Middle frontal gyrus (tissue), 1 donor: Measurements from ENCODE around the gene MESP2.

Experiments used
- DNase-seq: peaks from one replicate; pipeline ENCODE4 v3.0.0-alpha.2; 2015; ENCODE audit warnings: low spot score; ENCODE audit errors: extremely low spot score

MESP2 gene

DNA sequence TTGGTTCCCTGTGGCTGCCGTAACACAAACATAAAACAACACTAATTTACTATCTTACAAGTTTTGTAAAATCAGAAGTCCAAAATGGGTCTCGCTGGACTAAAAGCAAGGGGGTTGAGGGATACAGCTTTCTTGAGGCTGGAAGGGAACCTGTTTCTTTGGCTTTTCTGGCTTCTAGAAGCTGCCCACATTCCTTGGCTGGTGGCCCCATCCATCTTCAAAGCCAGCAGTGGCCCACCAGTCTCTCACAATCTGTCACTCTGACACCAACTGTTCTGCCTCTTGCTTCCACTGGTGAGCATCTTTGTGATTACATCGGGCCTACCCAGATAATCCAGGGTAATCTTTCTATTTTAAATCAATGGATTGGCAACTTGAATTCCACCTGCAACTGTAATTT, 39.6 kb downstream of the MESP2 start:
- no peak for DNase-seq

DNA sequence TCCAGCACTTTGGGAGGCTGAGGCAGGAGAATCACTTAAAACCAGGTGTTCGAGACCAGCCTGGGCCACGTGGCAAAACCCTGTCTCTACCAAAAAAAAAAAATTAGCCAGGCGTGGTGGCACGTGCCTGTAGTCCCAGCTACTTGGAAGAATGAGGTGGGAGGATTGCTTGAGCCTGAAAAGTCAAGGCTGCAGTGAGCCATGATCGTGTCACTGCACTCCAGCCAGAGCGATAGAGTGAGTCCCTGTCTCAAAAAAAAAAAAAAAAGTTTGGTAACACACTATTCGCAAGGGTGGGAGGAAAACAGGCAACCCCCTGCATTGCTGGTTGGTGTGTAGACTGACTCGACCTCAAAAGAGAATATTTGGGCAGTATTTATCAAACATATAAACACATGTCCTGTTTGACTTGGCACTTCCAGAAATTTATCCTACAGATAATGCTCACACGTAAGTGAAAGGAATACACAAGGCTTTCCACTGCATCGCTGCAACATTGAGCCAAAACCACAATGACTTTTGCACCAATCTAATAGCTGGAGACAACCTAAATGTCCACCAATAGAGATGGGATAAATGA, 41.7 kb downstream of the MESP2 start:
- DNase-seq: no peak

DNA sequence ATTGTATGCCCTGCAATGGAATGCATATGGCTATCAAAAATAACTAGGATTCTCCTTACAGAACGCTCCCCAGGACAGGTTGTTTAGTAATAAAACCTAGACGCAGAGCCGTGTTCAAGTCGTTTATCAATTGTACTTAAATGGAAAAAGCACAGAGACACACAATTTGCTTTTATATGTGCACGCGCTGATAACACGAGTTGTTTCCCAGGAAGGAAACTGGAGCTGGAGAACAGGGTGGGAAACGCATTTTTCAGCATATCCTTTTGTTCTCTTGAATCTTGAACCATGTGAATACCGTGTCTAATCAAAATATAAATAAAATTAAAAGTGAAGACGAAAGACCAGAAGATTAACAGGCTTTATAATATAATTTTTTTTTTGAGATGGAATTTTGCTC, 42.2 kb downstream of the MESP2 start:
- DNase-seq: no peak

DNA sequence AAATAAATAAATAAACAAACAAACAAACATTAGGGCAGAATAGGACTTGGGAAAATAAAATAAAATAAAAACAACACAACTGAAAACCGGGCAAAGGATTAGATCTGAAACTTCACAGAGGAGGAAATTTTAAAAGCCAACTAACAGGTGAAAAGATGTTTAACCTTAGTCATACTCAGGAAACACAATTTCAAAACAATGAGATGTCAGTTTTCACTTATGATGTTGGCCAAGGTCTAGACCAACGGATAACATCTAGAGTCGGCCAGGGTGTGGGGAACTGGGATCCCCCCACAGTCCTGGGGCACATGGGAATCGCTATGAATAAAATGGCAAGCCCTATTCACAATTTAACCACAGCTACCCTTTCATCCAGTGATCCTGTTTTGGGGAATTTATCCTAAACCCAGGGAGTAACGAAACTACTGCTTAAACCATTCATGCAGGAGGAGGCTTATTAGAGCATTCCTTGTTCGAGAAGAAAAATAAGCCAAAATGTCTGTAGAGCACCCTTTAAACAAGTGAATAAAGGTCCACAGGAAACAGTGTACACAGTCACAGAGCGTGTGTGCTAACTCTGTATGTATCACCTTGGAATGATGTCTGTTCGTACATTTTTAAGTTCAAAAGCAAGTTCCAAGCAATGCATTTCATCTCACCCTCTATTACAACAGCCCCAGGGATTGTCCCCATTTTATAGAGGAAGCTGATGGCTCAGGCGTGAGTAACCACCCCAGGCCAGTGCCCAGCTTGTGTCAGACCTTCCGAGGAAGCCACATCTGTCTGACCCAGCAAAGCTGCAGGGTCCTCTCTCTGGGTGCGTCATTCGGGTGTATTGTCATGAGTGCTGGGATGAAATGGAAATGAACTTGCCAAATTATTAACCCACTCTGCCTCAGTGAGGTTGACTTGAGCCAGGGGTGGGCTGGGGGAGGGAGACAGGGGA, 44.8 kb downstream of the MESP2 start:
- no peak for DNase-seq

DNA sequence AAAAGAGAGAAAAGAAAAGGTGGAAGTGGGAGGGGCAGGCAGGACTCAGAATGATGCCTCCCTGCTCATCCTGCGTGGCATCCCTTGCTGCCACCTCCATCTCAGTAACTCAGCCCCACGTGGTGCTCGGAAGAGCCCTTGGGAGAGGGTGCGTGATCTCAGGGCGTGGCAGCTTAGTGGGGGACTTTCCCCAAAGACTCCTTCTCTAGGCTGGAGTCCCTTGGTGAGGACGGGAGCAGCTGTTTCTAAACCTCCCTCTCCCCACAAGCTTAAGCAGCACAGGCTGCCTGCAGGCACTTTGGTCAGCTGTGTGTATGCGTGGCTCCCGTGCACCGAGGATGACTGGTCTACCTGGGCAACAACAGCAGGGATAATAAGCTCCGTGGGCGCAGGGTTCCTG, 45.9 kb downstream of the MESP2 start:
- DNase-seq: no peak

DNA sequence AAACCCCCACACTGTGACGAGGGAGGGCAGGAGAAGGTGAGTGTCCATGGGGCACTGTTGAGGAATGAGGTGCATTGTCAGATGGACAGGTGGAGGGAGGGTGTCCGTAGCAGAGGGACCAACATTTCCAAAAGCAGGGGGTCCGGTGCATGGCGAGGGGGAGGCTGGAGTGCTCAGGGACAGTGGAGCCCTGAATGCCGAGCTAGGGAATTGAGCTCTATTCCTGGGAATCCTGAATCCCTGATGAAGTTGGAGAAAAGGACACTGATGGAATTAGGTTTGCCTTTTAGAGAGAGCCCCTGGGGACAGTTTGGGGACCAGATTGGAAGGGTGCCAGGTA, 46.4 kb downstream of the MESP2 start:
- DNase-seq: no peak

DNA sequence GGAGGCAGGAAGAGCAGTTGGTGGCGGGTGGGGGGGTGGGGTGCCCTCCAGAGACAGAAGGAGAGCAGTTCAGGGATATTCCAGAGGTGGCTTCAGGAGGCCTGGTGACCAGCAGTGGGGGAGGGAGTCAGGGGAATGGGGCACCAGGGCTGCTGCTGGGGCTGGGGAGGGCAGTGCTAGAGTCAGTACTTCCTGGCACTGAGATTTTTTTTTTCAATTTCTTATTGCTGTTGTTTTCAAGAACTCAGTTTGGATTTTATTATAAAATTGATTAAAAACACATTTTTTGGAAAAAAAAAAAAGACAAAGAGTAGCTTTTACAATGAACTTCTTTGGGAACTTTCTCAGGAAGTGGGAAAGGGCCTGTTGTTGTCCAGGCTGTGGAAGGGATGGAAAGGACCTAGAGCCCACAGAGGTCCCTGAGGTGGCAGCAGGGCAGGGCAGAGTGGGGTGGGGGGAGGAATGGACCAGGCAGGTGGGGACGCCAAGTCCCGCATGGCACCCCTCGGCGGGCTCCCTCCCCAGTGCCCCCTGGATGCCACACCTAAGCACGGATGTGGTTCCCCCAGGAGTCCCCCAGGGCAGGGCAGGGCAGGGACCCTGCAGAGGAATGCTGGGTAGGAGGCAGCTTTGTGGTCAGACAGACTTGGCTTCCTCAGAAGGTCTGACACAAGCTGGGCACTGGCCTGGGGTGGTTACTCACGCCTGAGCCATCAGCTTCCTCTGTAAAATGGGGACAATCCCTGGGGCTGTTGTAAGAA, 47.0 kb downstream of the MESP2 start:
- DNase-seq: no peak

DNA sequence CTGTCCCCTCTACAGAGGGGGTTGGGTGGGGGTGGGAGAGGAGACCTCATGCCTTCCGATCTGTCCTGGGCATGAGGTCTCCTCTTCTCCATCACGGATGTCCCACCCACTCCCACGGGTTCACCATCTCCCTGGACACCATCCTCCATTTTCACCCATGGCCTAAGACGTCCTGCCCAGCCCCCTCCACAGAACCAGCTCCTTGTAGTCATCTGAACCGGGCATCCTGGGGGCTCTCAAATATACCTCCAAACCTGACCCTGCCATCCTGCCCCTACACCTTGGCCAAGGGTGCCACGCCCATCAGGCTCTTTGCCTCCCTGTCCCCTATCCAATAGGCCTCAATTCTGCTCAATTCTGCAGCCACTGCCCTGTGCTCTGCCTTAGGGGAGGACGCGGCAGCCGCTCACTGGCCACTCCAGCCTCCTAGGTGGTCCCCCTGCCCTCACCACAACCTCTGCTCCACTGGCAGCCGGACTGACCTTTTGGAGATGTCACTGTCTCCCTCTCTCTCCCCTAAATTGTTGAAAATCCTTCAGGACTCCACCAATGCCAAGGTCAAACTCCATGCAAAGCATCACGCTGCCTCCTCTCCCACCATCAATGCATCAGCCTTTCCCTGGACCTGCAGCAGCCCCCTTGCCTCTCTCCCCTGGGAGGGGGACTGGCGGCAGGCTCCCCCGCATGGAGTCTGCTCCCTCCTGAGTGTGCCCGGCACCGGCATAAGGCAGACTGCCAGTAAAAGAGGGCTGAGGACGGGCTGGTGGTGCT, 47.9 kb downstream of the MESP2 start:
- no peak for DNase-seq

DNA sequence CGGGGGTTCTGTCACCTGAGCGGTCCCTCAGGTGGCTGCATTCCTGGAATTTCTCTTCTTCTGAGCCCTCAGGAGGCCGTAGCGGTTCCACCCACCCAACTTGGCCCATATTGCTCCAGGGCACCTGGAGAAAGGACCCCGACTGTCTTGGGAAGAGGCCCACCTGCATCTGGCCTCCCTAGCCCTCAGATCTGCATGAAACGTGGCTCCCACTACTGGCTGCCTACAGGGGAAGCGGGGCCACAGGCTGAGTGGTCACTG, 48.4 kb downstream of the MESP2 start:
- DNase-seq: no peak

DNA sequence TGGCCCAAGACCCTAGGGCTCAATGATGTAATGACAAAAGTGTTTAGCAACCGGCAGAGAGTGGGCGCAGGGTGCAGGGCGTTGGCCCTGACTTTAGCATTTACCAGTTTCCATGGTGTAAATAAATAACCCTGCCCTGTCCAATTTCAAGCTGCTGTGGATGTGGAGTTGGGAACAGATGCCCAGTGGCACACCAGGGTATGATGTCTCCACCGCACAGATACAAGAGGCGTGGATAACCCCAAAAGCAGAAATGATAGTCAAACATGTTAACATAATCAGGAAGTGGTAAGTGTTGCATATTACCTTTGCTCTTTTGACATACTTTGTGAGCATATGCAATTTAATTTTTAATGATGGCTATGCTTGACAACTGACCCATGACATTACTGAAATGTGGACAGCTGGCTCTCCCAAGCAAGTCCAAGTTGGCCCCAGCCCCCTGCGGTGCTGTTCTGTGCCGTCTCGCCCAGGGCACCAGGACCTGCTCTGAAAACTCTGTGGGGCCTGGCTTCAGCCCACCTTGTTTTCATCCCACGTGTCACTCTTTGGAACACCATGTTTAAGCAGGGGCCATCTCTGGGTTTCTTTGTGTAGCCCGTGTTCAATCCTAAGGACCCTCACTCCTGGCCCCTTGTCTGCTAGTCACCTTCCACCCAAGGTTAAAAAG, 49.3 kb downstream of the MESP2 start:
- no peak for DNase-seq

DNA sequence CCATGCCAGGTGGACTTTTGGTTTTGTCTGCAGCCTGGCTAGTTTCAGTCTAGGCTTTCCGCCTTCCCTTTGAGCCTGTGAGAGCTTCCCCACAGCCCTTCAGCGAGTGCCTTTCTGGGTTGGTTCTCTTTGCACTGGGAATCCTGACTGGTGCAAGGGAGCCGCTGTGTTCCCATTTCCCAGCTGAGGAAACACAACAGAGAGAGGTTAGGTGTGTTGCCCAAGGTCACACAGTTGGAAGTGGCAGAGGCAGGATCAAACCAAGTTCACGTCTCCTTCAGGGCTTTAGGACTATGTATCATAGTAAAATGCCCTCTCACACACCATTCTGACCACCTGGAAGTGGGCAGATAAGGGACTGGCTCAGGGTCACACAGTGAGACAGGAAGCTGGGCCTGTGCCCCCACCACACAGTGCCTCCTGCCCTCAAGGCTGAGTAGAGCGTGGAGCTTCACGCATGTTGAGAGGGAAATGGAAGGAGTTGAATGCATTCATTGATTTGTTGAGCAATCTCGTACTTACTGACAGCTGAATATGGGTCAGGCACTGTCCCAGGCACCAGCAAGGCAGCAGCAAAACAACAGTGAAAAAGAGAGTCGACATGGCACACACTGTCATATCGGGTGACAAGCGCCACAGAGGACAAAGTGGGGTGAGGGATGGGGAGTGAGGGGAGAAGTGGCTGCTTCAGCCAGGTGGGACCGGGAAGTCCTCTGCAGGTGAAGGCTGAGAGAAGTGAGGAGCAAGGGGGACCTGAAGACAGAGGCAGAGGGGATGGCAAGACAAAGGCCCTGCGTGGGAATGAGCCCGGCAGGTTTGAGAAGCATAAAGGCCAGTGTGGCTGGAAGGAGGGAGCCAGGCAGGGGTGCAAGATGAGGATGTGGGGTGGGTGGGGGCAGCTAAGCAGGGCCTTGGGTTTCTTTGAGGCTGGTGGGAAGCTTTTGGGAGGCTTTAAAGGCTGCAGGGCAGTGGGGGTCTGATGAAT, 50.8 kb downstream of the MESP2 start:
- DNase-seq: no peak

DNA sequence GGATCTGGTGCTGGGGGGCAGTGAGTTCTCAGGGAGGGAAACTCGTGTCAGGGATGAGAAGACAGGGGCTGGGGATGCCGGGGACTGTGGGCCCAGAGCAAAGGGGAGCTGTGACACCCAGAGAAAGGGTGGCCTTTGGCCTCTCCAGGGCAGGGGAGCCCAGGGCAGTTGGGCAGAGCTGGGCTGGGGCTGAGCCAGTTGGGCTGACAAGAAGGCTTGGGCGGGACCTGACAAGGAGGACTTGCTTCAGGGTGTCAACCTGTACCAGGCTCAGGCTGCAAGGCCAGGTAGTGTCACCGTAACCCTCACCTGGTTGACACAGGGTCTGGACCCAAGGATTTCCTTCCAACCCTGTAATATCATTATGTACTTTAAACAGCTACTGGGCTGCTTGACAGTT, 51.7 kb downstream of the MESP2 start:
- no peak for DNase-seq
